HepG2 (cell line): Measurements from ENCODE around the gene PTMA. TPM values are rescaled to one million over a fixed set of nuclear protein-coding genes. Genes with fewer than 3 reads are reported as not detected.

Experiments used
- DZIP1 ChIP-seq: sonication (generic); formaldehyde crosslinking; IDR thresholded peaks from 2 replicates; pipeline ENCODE4 v1.5.0; 2020; ENCODE audit warnings: mild to moderate bottlenecking, missing genetic modification reagents
- HBP1 ChIP-seq: IDR thresholded peaks from 2 replicates; pipeline ENCODE4 v1.6.1; 2016; ENCODE audit warnings: low read depth, control low read depth
- IKZF5 ChIP-seq: IDR thresholded peaks from 2 replicates; pipeline ENCODE4 v1.6.1; 2018; ENCODE audit warnings: missing genetic modification reagents, mild to moderate bottlenecking, missing compliant biosample characterization
- JUN ChIP-seq: sonication (generic); formaldehyde crosslinking; IDR thresholded peaks from 2 replicates; pipeline ENCODE4 v1.4.0; 2020; ENCODE audit warnings: mild to moderate bottlenecking, missing genetic modification reagents
- PCBP2 ChIP-seq: fragments of 200-400 bp; formaldehyde crosslinking; optimal IDR thresholded peaks from 2 replicates; pipeline ENCODE3; 2018; ENCODE audit warnings: low read length, low read depth; ENCODE audit not compliant: poor library complexity, severe bottlenecking
- PHF20 ChIP-seq: sonication (generic); formaldehyde crosslinking; IDR thresholded peaks from 2 replicates; pipeline ENCODE4 v1.5.0; 2020; ENCODE audit warnings: mild to moderate bottlenecking, missing genetic modification reagents
- SRY ChIP-seq: sonication (generic); formaldehyde crosslinking; IDR thresholded peaks from 2 replicates; pipeline ENCODE4 v1.8.0; 2022; ENCODE audit warnings: mild to moderate bottlenecking, missing genetic modification reagents
- XBP1 ChIP-seq: sonication (generic); formaldehyde crosslinking; IDR thresholded peaks from 2 replicates; pipeline ENCODE4 v1.5.0; 2020; ENCODE audit warnings: missing genetic modification reagents
- ZNF263 ChIP-seq: sonication (generic); formaldehyde crosslinking; IDR thresholded peaks from 2 replicates; pipeline ENCODE4 v1.4.0; 2020; ENCODE audit warnings: missing genetic modification reagents
- ZNF350 ChIP-seq: sonication (generic); formaldehyde crosslinking; IDR thresholded peaks from 2 replicates; pipeline ENCODE4 v1.4.0; 2020; ENCODE audit warnings: mild to moderate bottlenecking, low read depth, missing genetic modification reagents, borderline replicate concordance
- ZNF556 ChIP-seq: sonication (generic); formaldehyde crosslinking; IDR thresholded peaks from 2 replicates; pipeline ENCODE4 v1.4.0; 2020; ENCODE audit warnings: mild to moderate bottlenecking, missing genetic modification reagents, borderline replicate concordance
- ZNF598 ChIP-seq: sonication (generic); formaldehyde crosslinking; IDR thresholded peaks from 2 replicates; pipeline ENCODE4 v1.5.1; 2020; ENCODE audit warnings: mild to moderate bottlenecking, missing genetic modification reagents, borderline replicate concordance
- ZNF766 ChIP-seq: sonication (generic); formaldehyde crosslinking; IDR thresholded peaks from 2 replicates; pipeline ENCODE4 v1.5.0; 2020; ENCODE audit warnings: missing genetic modification reagents, borderline replicate concordance
- polyA plus RNA-seq, 8 experiments: library from polyadenylated mRNA; depleted of rRNA in 3 of 8; stranded (reverse) in 7 of 8; unstranded in 1 of 8; fragments of >200 nt; fragmentation: Illumina TruSeq in 4 of 8; extraction: Trizol in 4 of 8; gene quantifications; 2 replicates each; pipeline versions ENCODE4 v1.2.1 to v1.2.3, GENCODE V29; 2011 to 2016; ENCODE audit warnings: low read depth in 4 of 8, missing spikeins in 1 of 8, mixed read lengths in 1 of 8; ENCODE audit not compliant: insufficient read depth in 1 of 8
- total RNA-seq, 5 experiments: library from RNA; depleted of rRNA; stranded (reverse); fragments of >200 nt; fragmentation: Illumina TruSeq; extraction: Trizol; gene quantifications; 2 replicates each; pipeline ENCODE4 v1.2.3, GENCODE V29; 2016; ENCODE audit warnings: low read depth in 1 of 5
- TF ChIP-seq, protein P1 (sequence below): fragments of 450-650 bp; IDR thresholded peaks from 2 replicates; pipeline ENCODE4 v1.6.1; 2017; ENCODE audit warnings: mild to moderate bottlenecking
- TF ChIP-seq, protein P2 (sequence below): sonication (generic); IDR thresholded peaks from 2 replicates; pipeline ENCODE4 v1.6.1; 2016; ENCODE audit warnings: low read depth, borderline replicate concordance
- TF ChIP-seq, protein P3 (sequence below): sonication (generic); formaldehyde crosslinking; IDR thresholded peaks from 2 replicates; pipeline ENCODE4 v1.4.0; 2020; ENCODE audit warnings: missing genetic modification reagents, borderline replicate concordance

Gene PTMA
- total and polyA plus RNA-seq, 2 of the 13 experiments (the other 11 are each of a cell fraction or from before 2014, with no cell fraction given), result 190 to 1,086 TPM

GRCh38 chr2:231709981-231710798 lies 1.9 kb downstream of the PTMA start (continued):
- TF ChIP-seq, protein P1, sequence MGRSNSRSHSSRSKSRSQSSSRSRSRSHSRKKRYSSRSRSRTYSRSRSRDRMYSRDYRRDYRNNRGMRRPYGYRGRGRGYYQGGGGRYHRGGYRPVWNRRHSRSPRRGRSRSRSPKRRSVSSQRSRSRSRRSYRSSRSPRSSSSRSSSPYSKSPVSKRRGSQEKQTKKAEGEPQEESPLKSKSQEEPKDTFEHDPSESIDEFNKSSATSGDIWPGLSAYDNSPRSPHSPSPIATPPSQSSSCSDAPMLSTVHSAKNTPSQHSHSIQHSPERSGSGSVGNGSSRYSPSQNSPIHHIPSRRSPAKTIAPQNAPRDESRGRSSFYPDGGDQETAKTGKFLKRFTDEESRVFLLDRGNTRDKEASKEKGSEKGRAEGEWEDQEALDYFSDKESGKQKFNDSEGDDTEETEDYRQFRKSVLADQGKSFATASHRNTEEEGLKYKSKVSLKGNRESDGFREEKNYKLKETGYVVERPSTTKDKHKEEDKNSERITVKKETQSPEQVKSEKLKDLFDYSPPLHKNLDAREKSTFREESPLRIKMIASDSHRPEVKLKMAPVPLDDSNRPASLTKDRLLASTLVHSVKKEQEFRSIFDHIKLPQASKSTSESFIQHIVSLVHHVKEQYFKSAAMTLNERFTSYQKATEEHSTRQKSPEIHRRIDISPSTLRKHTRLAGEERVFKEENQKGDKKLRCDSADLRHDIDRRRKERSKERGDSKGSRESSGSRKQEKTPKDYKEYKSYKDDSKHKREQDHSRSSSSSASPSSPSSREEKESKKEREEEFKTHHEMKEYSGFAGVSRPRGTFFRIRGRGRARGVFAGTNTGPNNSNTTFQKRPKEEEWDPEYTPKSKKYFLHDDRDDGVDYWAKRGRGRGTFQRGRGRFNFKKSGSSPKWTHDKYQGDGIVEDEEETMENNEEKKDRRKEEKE, result no peak
- peak; percentile 74 for TF ChIP-seq ZNF350
- TF ChIP-seq, protein P2, sequence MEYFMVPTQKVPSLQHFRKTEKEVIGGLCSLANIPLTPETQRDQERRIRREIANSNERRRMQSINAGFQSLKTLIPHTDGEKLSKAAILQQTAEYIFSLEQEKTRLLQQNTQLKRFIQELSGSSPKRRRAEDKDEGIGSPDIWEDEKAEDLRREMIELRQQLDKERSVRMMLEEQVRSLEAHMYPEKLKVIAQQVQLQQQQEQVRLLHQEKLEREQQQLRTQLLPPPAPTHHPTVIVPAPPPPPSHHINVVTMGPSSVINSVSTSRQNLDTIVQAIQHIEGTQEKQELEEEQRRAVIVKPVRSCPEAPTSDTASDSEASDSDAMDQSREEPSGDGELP, result no peak; the same call in 1 of the 2 replicates
- TF ChIP-seq HBP1 (CRISPR knock-in tag), result peak; percentile 85
- TF ChIP-seq ZNF556 (CRISPR knock-in tag), result peak; percentile 97
- peak; percentile 87 for TF ChIP-seq IKZF5 (CRISPR knock-in tag)
- TF ChIP-seq DZIP1, result peak; percentile 99; the same call in 1 of the 2 replicates
- peak; percentile 89 for TF ChIP-seq JUN (CRISPR knock-in tag)
- TF ChIP-seq ZNF263 (CRISPR knock-in tag), result peak; percentile 93
- TF ChIP-seq, protein P3, sequence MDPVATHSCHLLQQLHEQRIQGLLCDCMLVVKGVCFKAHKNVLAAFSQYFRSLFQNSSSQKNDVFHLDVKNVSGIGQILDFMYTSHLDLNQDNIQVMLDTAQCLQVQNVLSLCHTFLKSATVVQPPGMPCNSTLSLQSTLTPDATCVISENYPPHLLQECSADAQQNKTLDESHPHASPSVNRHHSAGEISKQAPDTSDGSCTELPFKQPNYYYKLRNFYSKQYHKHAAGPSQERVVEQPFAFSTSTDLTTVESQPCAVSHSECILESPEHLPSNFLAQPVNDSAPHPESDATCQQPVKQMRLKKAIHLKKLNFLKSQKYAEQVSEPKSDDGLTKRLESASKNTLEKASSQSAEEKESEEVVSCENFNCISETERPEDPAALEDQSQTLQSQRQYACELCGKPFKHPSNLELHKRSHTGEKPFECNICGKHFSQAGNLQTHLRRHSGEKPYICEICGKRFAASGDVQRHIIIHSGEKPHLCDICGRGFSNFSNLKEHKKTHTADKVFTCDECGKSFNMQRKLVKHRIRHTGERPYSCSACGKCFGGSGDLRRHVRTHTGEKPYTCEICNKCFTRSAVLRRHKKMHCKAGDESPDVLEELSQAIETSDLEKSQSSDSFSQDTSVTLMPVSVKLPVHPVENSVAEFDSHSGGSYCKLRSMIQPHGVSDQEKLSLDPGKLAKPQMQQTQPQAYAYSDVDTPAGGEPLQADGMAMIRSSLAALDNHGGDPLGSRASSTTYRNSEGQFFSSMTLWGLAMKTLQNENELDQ (CRISPR knock-in tag), result peak; percentile 76; the same call in 1 of the 2 replicates
- peak; percentile 100 for TF ChIP-seq SRY (CRISPR knock-in tag)
- peak; percentile 100 for TF ChIP-seq ZNF766 (CRISPR knock-in tag)
- TF ChIP-seq XBP1 (CRISPR knock-in tag), result peak; percentile 95; the same call in 1 of the 2 replicates
- peak; percentile 69 for TF ChIP-seq PHF20 (CRISPR knock-in tag)
- no peak for TF ChIP-seq PCBP2
- TF ChIP-seq ZNF598 (CRISPR knock-in tag), result peak; percentile 78
